Fibroblast of lung (primary cell): ENCODE results near the gene FGF14.

Source experiments
- CTCF ChIP-seq, 2 donors: IDR thresholded peaks in 1 of 2; conservative IDR thresholded peaks in 1 of 2; 1 replicate in 1 of 2; 2 replicates in 1 of 2; pipeline ENCODE4 v1.5.1; 2011 to 2012; ENCODE audit warnings: low read length in 2 of 2, control low read depth in 1 of 2, inconsistent platforms in 1 of 2, low read depth in 1 of 2, mild to moderate bottlenecking in 1 of 2
- EZH2 ChIP-seq: IDR thresholded peaks from 2 replicates; pipeline ENCODE4 v1.5.1; 2012; ENCODE audit warnings: low read length, control low read depth, mild to moderate bottlenecking; ENCODE audit errors: missing control alignments

GRCh38 chr13:102347490-102347889, 54.4 kb downstream of the FGF14 start:
- TF ChIP-seq CTCF (conservative IDR thresholded peaks at IDR 0.05 in 1 of 2, IDR thresholded peaks at IDR 0.05 in 1 of 2; ENCODE audit: low read depth in 1 of 2, low read length in 2 of 2) (no peak), EZH2 (no peak)
